HFF-Myc (cell line): ENCODE measurements around the gene BID.

ENCODE experiments used
- DNase-seq: peaks from one replicate; pipeline ENCODE4 v3.0.0-alpha.2; 2011; ENCODE audit warnings: low read depth; ENCODE audit errors: extremely low read depth
- H3K4me3 ChIP-seq: replicated peaks from 2 replicates; pipeline ENCODE4 v1.5.1; 2011; ENCODE audit warnings: low read depth, mild to moderate bottlenecking, control low read depth, low read length
- CTCF ChIP-seq: IDR thresholded peaks from 2 replicates; pipeline ENCODE4 v1.5.1; 2012; ENCODE audit warnings: mild to moderate bottlenecking, low read depth, low read length, control low read depth; ENCODE audit errors: missing control alignments

Gene BID

GRCh38 chr22:17788528-17789378 is 14.5 kb upstream of the BID start:
- no peak for DNase-seq
- TF ChIP-seq CTCF, result no peak

GRCh38 chr22:17787716-17788330 is 13.6 kb upstream of the BID start:
- no peak for TF ChIP-seq CTCF
- H3K4me3 ChIP-seq, result no peak overlapping the region
- no peak for DNase-seq

More at GRCh38 chr22:17788528-17789378, 14.5 kb upstream of the BID start:
- H3K4me3 ChIP-seq, result no peak overlapping the region

- TF ChIP-seq CTCF, result no peak
- no peak for DNase-seq
- no peak overlapping the region for H3K4me3 ChIP-seq
Observed at GRCh38 chr22:17787241-17787640, 13.0 kb upstream of the BID start.

GRCh38 chr22:17786435-17787161 is 12.3 kb upstream of the BID start:
- no peak for DNase-seq
- TF ChIP-seq CTCF, result no peak
- H3K4me3 ChIP-seq, result no peak overlapping the region

- no peak for DNase-seq
- peak; percentile 67 for TF ChIP-seq CTCF
- no peak overlapping the region for H3K4me3 ChIP-seq
Observed at GRCh38 chr22:17785185-17786184, 11.2 kb upstream of the BID start.

GRCh38 chr22:17784776-17785175 is 10.5 kb upstream of the BID start:
- no peak for TF ChIP-seq CTCF
- H3K4me3 ChIP-seq, result no peak overlapping the region
- no peak for DNase-seq
